Spleen (tissue), 7 donors: ENCODE results near the gene MLLT10.
"Not testable (repeated sequence)": the region's sequence is repeated elsewhere in the genome, so short reads cannot be mapped to it uniquely, and the experiment has no call there.

Experiments
- CTCF ChIP-seq, 11 experiments: fragments of 200-600 bp in 7 of 11; fragments of 450-650 bp in 4 of 11; sonication (generic) in 4 of 11; IDR thresholded peaks in 8 of 11; conservative IDR thresholded peaks in 3 of 11; 1 replicate in 7 of 11; 2 replicates in 4 of 11; pipeline versions ENCODE4 v1.4.0 to v1.8.0; 2016 to 2021; ENCODE audit warnings: antibody characterized with exemption in 11 of 11, inconsistent platforms in 4 of 11, mild to moderate bottlenecking in 1 of 11
- POLR2A ChIP-seq, 3 donors: fragments of 450-650 bp; IDR thresholded peaks; one replicate each; pipeline ENCODE4 v1.5.1; 2017; ENCODE audit warnings: antibody characterized with exemption in 3 of 3, mild to moderate bottlenecking in 1 of 3
- POLR2AphosphoS5 ChIP-seq, 3 donors: sonication (generic); formaldehyde crosslinking; IDR thresholded peaks; one replicate each; pipeline ENCODE4 v1.5.1; 2017; ENCODE audit warnings: antibody characterized with exemption in 3 of 3
- donor health status: DM: no; HTN: no; CAD: no; lungs with moderate emphysema.
- donor health status: DM: no; HTN: no; CAD: no.
- donor health status: DM: no; HTN: no; CAD: no.

GRCh38 chr10:21540701-21541100 is 6.7 kb downstream of the MLLT10 start:
- TF ChIP-seq CTCF (IDR thresholded peaks at IDR 0.05 in 8 of 11, conservative IDR thresholded peaks at IDR 0.05 in 3 of 11); POLR2AphosphoS5 (IDR thresholded peaks at IDR 0.05); POLR2A (IDR thresholded peaks at IDR 0.05): not testable (repeated sequence)
